ENCODE measurements around the gene SFXN3.

SFXN3 gene

GRCh38 chr10:100999742-101000126 lies 31.3 kb upstream of the SFXN3 start, which contains the start of gene LZTS2:
LZTS2 (plus strand) TSS chr10:100999808; CDS start chr10:101002539, 2,731 bp downstream.
- in situ Hi-C loops (cut with HindIII; ENCODE audit: low sequenced_read_pairs) = no loop called here

GRCh38 chr10:101000127-101000914 lies 30.7 kb upstream of the SFXN3 start:
- in situ Hi-C loops (cut with HindIII; ENCODE audit: low sequenced_read_pairs) = no loop called here

- in situ Hi-C loops (cut with HindIII; ENCODE audit: low sequenced_read_pairs) = no loop called here
These were observed 29.9 kb upstream of the SFXN3 start for GRCh38 chr10:101000915-101001658.

- in situ Hi-C loops (cut with HindIII; ENCODE audit: low sequenced_read_pairs) = no loop called here
These were observed 29.4 kb upstream of the SFXN3 start for GRCh38 chr10:101001659-101002035.

GRCh38 chr10:101002456-101002855 lies 28.6 kb upstream of the SFXN3 start:
- in situ Hi-C loops (cut with HindIII; ENCODE audit: low sequenced_read_pairs) = no loop called here

- in situ Hi-C loops (cut with HindIII; ENCODE audit: low sequenced_read_pairs) = no loop called here
These were observed 27.3 kb upstream of the SFXN3 start for GRCh38 chr10:101003639-101004206.

GRCh38 chr10:101005361-101005760 lies 25.7 kb upstream of the SFXN3 start:
- in situ Hi-C loops (cut with HindIII; ENCODE audit: low sequenced_read_pairs) = no loop called here

GRCh38 chr10:101005869-101006567 lies 25.0 kb upstream of the SFXN3 start:
- in situ Hi-C loops (cut with HindIII; ENCODE audit: low sequenced_read_pairs) = no loop called here

- in situ Hi-C loops (cut with HindIII; ENCODE audit: low sequenced_read_pairs) = no loop called here
These were observed 24.4 kb upstream of the SFXN3 start for GRCh38 chr10:101006593-101007098.

GRCh38 chr10:101007099-101007711 lies 23.8 kb upstream of the SFXN3 start:
- in situ Hi-C loops (cut with HindIII; ENCODE audit: low sequenced_read_pairs) = no loop called here

- in situ Hi-C loops (cut with HindIII; ENCODE audit: low sequenced_read_pairs) = no loop called here
These were observed 22.9 kb upstream of the SFXN3 start for GRCh38 chr10:101007915-101008822.

- in situ Hi-C loops (cut with HindIII; ENCODE audit: low sequenced_read_pairs) = no loop called here
These were observed 22.1 kb upstream of the SFXN3 start for GRCh38 chr10:101008823-101009423.

GRCh38 chr10:101010329-101010728 lies 20.7 kb upstream of the SFXN3 start:
- in situ Hi-C loops (cut with HindIII; ENCODE audit: low sequenced_read_pairs) = no loop called here

- in situ Hi-C loops (cut with HindIII; ENCODE audit: low sequenced_read_pairs) = no loop called here
These were observed 19.3 kb upstream of the SFXN3 start for GRCh38 chr10:101011517-101012423.

GRCh38 chr10:101012525-101013364 lies 18.3 kb upstream of the SFXN3 start:
- in situ Hi-C loops (cut with HindIII; ENCODE audit: low sequenced_read_pairs) = no loop called here

- in situ Hi-C loops (cut with HindIII; ENCODE audit: low sequenced_read_pairs) = no loop called here
These were observed 17.6 kb upstream of the SFXN3 start for GRCh38 chr10:101013365-101013825.

- in situ Hi-C loops (cut with HindIII; ENCODE audit: low sequenced_read_pairs) = no loop called here
These were observed 16.7 kb upstream of the SFXN3 start for GRCh38 chr10:101014230-101014884.

All from DLD1 (cell line).